ENCODE results near the gene STK24.

Gene STK24

DNA sequence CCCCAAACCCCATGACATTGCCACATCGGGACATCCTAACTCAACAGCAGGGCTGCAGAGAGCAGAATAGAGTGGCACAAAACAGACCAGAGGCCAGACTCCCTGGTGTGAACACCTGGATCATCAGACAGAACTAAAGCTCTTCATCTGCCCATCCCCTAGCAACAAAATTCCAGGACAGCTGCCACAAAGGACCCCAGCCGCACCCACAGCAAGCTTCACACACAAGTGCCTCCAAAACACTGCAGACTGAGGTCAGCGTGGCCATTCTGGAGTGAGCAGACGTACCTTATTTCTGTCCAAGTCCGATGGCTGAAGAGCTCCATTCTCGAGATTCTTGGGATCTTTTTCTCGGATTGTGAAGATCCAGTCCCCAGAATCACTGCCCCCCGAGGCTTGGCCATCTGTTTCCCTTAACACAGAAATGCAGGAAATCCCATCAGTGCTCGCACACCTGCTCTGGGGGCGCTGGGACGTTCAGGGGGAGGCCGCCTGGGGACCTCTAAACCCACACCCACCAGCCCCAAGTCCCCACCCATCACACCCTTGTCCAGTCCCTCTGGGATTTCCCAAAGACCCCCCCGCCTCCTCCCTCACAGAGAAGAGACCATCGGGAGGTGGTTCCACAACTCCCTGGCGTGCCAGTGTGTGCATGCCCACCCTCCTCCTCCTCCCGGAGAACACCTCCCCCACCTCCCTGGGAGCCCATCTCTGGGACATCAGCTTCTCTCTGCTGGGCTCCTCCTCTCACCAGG lies 115.2 kb downstream of the STK24 start:
- H3K14ac ChIP-seq (ENCODE audit: low read length) = no peak overlapping the region

DNA sequence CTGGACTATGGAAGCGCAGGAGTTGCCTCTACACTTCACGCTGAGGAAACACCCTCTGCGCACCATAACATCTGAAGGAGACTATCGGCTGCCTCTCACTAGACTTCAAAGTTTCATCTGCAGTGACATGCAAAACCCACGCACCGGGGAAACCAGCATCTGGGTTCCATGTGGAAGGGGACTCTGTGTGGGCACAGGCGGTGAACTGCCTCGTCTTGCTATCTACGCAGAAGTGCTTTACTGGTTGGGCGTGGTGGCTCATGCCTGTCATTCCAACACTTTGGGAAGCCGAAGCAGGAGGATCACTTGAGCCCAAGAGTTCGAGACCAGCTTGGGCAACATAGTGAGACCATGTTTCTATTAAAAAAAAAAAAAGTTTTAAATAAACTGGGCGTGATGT lies 116.4 kb downstream of the STK24 start:
- Histone ChIP-seq H3K27me3 (ENCODE audit: control insufficient read depth in 3 of 3, insufficient read depth in 3 of 3, low read depth in 1 of 3, low read length in 3 of 3) (no peaks in the 10 kb centered on the region), H3K18ac (ENCODE audit: low read length) (no peak overlapping the region), H3K36me3 (replicated peaks in 1 of 2; ENCODE audit: control insufficient read depth in 2 of 2, insufficient read depth in 2 of 2, low read length in 2 of 2) (peaks cover 36 to 93% of the 10 kb centered on the region in 2 donors), H3K14ac (ENCODE audit: low read length) (no peak overlapping the region), H2AFZ (ENCODE audit: low read length) (no peak overlapping the region), H2BK15ac (ENCODE audit: low read length) (no peak overlapping the region), H4K91ac (ENCODE audit: low read depth, low read length, poor library complexity) (no peak overlapping the region), H3K9me3 (replicated peaks in 1 of 2; ENCODE audit: control insufficient read depth in 2 of 2, insufficient read depth in 1 of 2, low read depth in 1 of 2, low read length in 2 of 2) (no peaks in the 10 kb centered on the region), H2AK5ac (ENCODE audit: low read depth, low read length) (no peak overlapping the region), H3K4me2 (ENCODE audit: insufficient read depth, low read length, poor library complexity, severe bottlenecking) (no peak overlapping the region), H2BK5ac (ENCODE audit: low read length) (no peak overlapping the region), H3K23ac (ENCODE audit: low read depth, low read length, poor library complexity) (no peak overlapping the region), H3K4me3 (ENCODE audit: low read length in 2 of 2) (no peak overlapping the region), H3K9ac (ENCODE audit: low read depth, low read length, poor library complexity) (no peak overlapping the region), H3K79me1 (ENCODE audit: low read depth, low read length) (peaks cover 10% of the 10 kb centered on the region), H3K4me1 (ENCODE audit: control insufficient read depth in 2 of 2, insufficient read depth in 1 of 2, low read depth in 1 of 2, low read length in 2 of 2) (peaks cover 0 to 5% of the 10 kb centered on the region in 2 donors), H2BK120ac (ENCODE audit: low read depth, low read length) (no peak overlapping the region), H3K27ac (replicated peaks; ENCODE audit: low read length) (no peak overlapping the region), H2BK12ac (ENCODE audit: low read length) (no peak overlapping the region), H4K8ac (ENCODE audit: low read depth, low read length) (no peak overlapping the region), H3K4ac (ENCODE audit: low read length) (no peak overlapping the region)
- no CpG with 5 or more reads among the region's 13 CpGs for WGBS, 2 donors (ENCODE audit: extremely low coverage in 2 of 2, insufficient read length in 2 of 2, insufficient replicate concordance in 1 of 2)
- DNase-seq (ENCODE audit: low spot score) = no peak

More for the DNA sequence above, 115.2 kb downstream of the STK24 start:
- no peak for DNase-seq (ENCODE audit: low spot score)
- Histone ChIP-seq H3K23ac (ENCODE audit: low read depth, low read length, poor library complexity) (no peak overlapping the region), H3K4me1 (ENCODE audit: control insufficient read depth in 2 of 2, insufficient read depth in 1 of 2, low read depth in 1 of 2, low read length in 2 of 2) (peaks cover 0 to 6% of the 10 kb centered on the region in 2 donors), H2BK15ac (ENCODE audit: low read length) (no peak overlapping the region), H2BK12ac (ENCODE audit: low read length) (no peak overlapping the region), H3K36me3 (replicated peaks in 1 of 2; ENCODE audit: control insufficient read depth in 2 of 2, insufficient read depth in 2 of 2, low read length in 2 of 2) (peaks cover 33 to 93% of the 10 kb centered on the region in 2 donors), H3K9me3 (replicated peaks in 1 of 2; ENCODE audit: control insufficient read depth in 2 of 2, insufficient read depth in 1 of 2, low read depth in 1 of 2, low read length in 2 of 2) (no peaks in the 10 kb centered on the region), H2AK5ac (ENCODE audit: low read depth, low read length) (no peak overlapping the region), H3K4me2 (ENCODE audit: insufficient read depth, low read length, poor library complexity, severe bottlenecking) (no peak overlapping the region), H2AFZ (ENCODE audit: low read length) (no peak overlapping the region), H3K79me1 (ENCODE audit: low read depth, low read length) (peaks cover 10% of the 10 kb centered on the region), H4K8ac (ENCODE audit: low read depth, low read length) (no peak overlapping the region), H3K18ac (ENCODE audit: low read length) (no peak overlapping the region), H3K27me3 (ENCODE audit: control insufficient read depth in 3 of 3, insufficient read depth in 3 of 3, low read depth in 1 of 3, low read length in 3 of 3) (no peaks in the 10 kb centered on the region), H3K4ac (ENCODE audit: low read length) (no peak overlapping the region), H2BK5ac (ENCODE audit: low read length) (no peak overlapping the region), H3K9ac (ENCODE audit: low read depth, low read length, poor library complexity) (no peak overlapping the region), H4K91ac (ENCODE audit: low read depth, low read length, poor library complexity) (no peak overlapping the region), H2BK120ac (ENCODE audit: low read depth, low read length) (no peak overlapping the region), H3K4me3 (ENCODE audit: low read length in 2 of 2) (no peak overlapping the region), H3K27ac (replicated peaks; ENCODE audit: low read length) (no peak overlapping the region)
- no CpG with 5 or more reads among the region's 16 CpGs for WGBS, 2 donors (ENCODE audit: extremely low coverage in 2 of 2, insufficient read length in 2 of 2, insufficient replicate concordance in 1 of 2)

DNA sequence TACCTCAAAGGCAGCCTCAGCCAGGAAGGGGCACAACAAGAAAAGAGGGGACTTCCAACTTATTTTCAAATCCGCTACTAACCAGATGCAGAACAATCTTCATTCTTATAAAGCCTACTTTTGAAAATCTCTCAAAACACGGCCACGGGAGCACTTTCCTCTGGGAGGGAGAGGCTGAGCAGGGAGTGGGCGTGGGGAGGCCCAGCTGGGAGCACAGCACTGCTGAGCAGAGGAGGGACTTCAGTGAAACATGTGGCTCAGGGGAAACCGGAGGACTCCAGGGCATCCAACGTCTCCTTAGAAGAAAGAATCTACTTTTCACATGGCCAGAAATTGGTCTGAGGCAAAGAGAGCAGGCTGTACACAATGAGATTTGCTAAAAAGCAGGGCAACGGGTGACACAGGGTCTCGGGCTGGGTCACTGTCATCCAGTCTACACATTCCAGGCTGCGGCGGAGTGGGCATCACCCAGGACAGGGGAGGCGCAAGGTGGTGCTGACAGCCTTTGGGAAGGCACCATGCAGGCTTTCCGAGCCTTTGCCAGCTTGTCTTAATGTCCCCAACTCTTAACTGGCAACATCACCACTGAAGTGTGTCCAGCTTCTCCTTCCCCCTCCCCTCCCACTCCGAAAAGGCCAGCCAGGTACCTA lies 117.1 kb downstream of the STK24 start:
- no peak overlapping the region for H3K4ac ChIP-seq (ENCODE audit: low read length)
- no peak overlapping the region for H2BK15ac ChIP-seq (ENCODE audit: low read length)
- H3K27ac ChIP-seq (replicated peaks; ENCODE audit: low read length) = no peak overlapping the region
- no peak overlapping the region for H2BK120ac ChIP-seq (ENCODE audit: low read depth, low read length)
- H3K36me3 ChIP-seq (replicated peaks in 1 of 2; ENCODE audit: control insufficient read depth in 2 of 2, insufficient read depth in 2 of 2, low read length in 2 of 2) = peaks cover 31 to 93% of the 10 kb centered on the region in 2 donors
- no peaks in the 10 kb centered on the region for H3K27me3 ChIP-seq (ENCODE audit: control insufficient read depth in 3 of 3, insufficient read depth in 3 of 3, low read depth in 1 of 3, low read length in 3 of 3)
- H4K91ac ChIP-seq (ENCODE audit: low read depth, low read length, poor library complexity) = no peak overlapping the region
- H3K9ac ChIP-seq (ENCODE audit: low read depth, low read length, poor library complexity) = no peak overlapping the region
- no peak overlapping the region for H3K18ac ChIP-seq (ENCODE audit: low read length)
- no peak overlapping the region for H2AFZ ChIP-seq (ENCODE audit: low read length)
- H3K4me3 ChIP-seq (ENCODE audit: low read length in 2 of 2) = no peak overlapping the region
- H3K79me1 ChIP-seq (ENCODE audit: low read depth, low read length) = peaks cover 7% of the 10 kb centered on the region
- no peak overlapping the region for H2AK5ac ChIP-seq (ENCODE audit: low read depth, low read length)
- DNase-seq (ENCODE audit: low spot score) = no peak
- H3K9me3 ChIP-seq (replicated peaks in 1 of 2; ENCODE audit: control insufficient read depth in 2 of 2, insufficient read depth in 1 of 2, low read depth in 1 of 2, low read length in 2 of 2) = no peaks in the 10 kb centered on the region
- H3K4me2 ChIP-seq (ENCODE audit: insufficient read depth, low read length, poor library complexity, severe bottlenecking) = no peak overlapping the region
- H3K14ac ChIP-seq (ENCODE audit: low read length) = no peak overlapping the region
- H3K4me1 ChIP-seq (ENCODE audit: control insufficient read depth in 2 of 2, insufficient read depth in 1 of 2, low read depth in 1 of 2, low read length in 2 of 2) = peaks cover 0 to 2% of the 10 kb centered on the region in 2 donors
- no peak overlapping the region for H2BK12ac ChIP-seq (ENCODE audit: low read length)
- H4K8ac ChIP-seq (ENCODE audit: low read depth, low read length) = no peak overlapping the region
- H3K23ac ChIP-seq (ENCODE audit: low read depth, low read length, poor library complexity) = no peak overlapping the region
- WGBS, 2 donors (ENCODE audit: extremely low coverage in 2 of 2, insufficient read length in 2 of 2, insufficient replicate concordance in 1 of 2) = no CpG with 5 or more reads among the region's 13 CpGs
- H2BK5ac ChIP-seq (ENCODE audit: low read length) = no peak overlapping the region

DNA sequence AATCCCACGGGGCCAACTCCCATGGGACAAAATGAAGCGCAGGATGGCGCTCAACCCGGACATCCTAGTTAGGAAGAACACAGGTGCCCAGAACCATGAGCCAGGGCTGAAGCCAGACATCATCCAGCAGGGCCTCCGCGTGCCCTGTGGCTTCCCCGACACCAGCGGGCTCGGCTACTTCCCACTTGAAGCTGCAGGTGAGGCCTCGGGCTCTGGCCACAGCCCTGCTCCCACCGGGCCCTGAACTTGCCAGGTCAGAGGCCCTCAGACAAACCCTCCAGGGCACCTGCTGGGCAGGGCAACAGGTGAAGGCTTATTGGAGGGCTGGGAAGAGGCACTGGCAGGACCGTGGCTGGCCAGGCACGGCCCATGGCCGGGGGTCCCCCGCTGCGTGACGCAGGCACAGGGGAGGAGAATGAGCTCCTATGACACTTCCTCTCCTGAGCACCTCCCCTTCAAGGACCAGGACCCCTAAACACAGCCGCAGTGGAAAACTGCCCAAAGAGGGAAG lies 117.7 kb downstream of the STK24 start:
- Histone ChIP-seq H3K4me3 (ENCODE audit: low read length in 2 of 2) (no peak overlapping the region), H2BK15ac (ENCODE audit: low read length) (no peak overlapping the region), H3K23ac (ENCODE audit: low read depth, low read length, poor library complexity) (no peak overlapping the region), H3K27ac (replicated peaks; ENCODE audit: low read length) (no peak overlapping the region), H4K8ac (ENCODE audit: low read depth, low read length) (no peak overlapping the region), H2AFZ (ENCODE audit: low read length) (no peak overlapping the region), H3K9ac (ENCODE audit: low read depth, low read length, poor library complexity) (peak overlapping the region; percentile 2), H2BK5ac (ENCODE audit: low read length) (peak overlapping the region; percentile 35), H3K4ac (ENCODE audit: low read length) (no peak overlapping the region), H3K27me3 (ENCODE audit: control insufficient read depth in 3 of 3, insufficient read depth in 3 of 3, low read depth in 1 of 3, low read length in 3 of 3) (no peaks in the 10 kb centered on the region), H3K79me1 (ENCODE audit: low read depth, low read length) (peaks cover 6% of the 10 kb centered on the region), H3K14ac (ENCODE audit: low read length) (no peak overlapping the region), H2BK12ac (ENCODE audit: low read length) (no peak overlapping the region), H2AK5ac (ENCODE audit: low read depth, low read length) (no peak overlapping the region), H3K18ac (ENCODE audit: low read length) (no peak overlapping the region), H4K91ac (ENCODE audit: low read depth, low read length, poor library complexity) (no peak overlapping the region), H3K4me2 (ENCODE audit: insufficient read depth, low read length, poor library complexity, severe bottlenecking) (no peak overlapping the region), H2BK120ac (ENCODE audit: low read depth, low read length) (no peak overlapping the region), H3K4me1 (ENCODE audit: control insufficient read depth in 2 of 2, insufficient read depth in 1 of 2, low read depth in 1 of 2, low read length in 2 of 2) (peaks cover 0 to 2% of the 10 kb centered on the region in 2 donors), H3K9me3 (replicated peaks in 1 of 2; ENCODE audit: control insufficient read depth in 2 of 2, insufficient read depth in 1 of 2, low read depth in 1 of 2, low read length in 2 of 2) (no peaks in the 10 kb centered on the region), H3K36me3 (replicated peaks in 1 of 2; ENCODE audit: control insufficient read depth in 2 of 2, insufficient read depth in 2 of 2, low read length in 2 of 2) (peaks cover 36 to 96% of the 10 kb centered on the region in 2 donors)
- no CpG with 5 or more reads among the region's 18 CpGs for WGBS, 2 donors (ENCODE audit: extremely low coverage in 2 of 2, insufficient read length in 2 of 2, insufficient replicate concordance in 1 of 2)
- no peak for DNase-seq (ENCODE audit: low spot score)

All from neuronal stem cell (in vitro differentiated cells).